ENCODE results near the gene GSG1L.

The GSG1L gene

DNA sequence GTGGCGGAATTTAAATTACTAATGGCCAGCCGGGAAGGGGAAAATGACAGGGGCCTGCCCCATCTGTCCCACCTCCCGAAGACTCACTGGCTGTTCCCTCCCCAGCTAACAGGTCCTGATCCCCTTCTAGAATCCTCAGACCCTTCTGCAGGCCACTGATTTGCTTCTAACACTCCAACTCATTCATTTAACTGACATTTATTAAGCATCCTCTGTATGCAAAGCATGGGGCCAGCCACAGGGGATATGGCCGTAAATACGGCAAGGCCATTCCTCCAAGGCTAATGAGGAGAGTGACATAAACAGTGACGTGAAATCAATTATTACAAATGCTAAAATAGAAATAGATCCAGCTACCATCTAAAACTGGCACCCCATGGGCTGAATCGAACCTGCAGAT lies 195.3 kb downstream of the GSG1L start:
- no peak overlapping the region for H3K27ac ChIP-seq (replicated peaks)
- TF ChIP-seq REST (IDR thresholded peaks at IDR 0.05; ENCODE audit: insufficient replicate concordance, low read depth) (no peak), POLR2AphosphoS5 (IDR thresholded peaks at IDR 0.05; ENCODE audit: low read depth) (no peak), GABPA (IDR thresholded peaks at IDR 0.05; ENCODE audit: low read depth) (no peak), SPI1 (IDR thresholded peaks at IDR 0.05; ENCODE audit: borderline replicate concordance, low read depth) (no peak)
- TF ChIP-seq, protein P1, sequence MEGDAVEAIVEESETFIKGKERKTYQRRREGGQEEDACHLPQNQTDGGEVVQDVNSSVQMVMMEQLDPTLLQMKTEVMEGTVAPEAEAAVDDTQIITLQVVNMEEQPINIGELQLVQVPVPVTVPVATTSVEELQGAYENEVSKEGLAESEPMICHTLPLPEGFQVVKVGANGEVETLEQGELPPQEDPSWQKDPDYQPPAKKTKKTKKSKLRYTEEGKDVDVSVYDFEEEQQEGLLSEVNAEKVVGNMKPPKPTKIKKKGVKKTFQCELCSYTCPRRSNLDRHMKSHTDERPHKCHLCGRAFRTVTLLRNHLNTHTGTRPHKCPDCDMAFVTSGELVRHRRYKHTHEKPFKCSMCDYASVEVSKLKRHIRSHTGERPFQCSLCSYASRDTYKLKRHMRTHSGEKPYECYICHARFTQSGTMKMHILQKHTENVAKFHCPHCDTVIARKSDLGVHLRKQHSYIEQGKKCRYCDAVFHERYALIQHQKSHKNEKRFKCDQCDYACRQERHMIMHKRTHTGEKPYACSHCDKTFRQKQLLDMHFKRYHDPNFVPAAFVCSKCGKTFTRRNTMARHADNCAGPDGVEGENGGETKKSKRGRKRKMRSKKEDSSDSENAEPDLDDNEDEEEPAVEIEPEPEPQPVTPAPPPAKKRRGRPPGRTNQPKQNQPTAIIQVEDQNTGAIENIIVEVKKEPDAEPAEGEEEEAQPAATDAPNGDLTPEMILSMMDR (IDR thresholded peaks at IDR 0.05; ENCODE audit: insufficient read depth, low read length) = no peak
- H3K27me3 ChIP-seq (ENCODE audit: insufficient read depth, poor library complexity, severe bottlenecking) = no peaks in the 10 kb centered on the region
- DNase-seq (ENCODE audit: low read depth in 1 of 2, low spot score in 1 of 2) = no peak
- no peak overlapping the region for H3K4me3 ChIP-seq (replicated peaks; ENCODE audit: insufficient read depth, low read length)

GRCh38 chr16:27867122-27868110 lies 196.1 kb downstream of the GSG1L start:
- H3K27me3 ChIP-seq (ENCODE audit: insufficient read depth, poor library complexity, severe bottlenecking) = no peaks in the 10 kb centered on the region
- TF ChIP-seq, protein P1 (IDR thresholded peaks at IDR 0.05; ENCODE audit: insufficient read depth, low read length) = peak; percentile 45
- no peak for TF ChIP-seq REST (IDR thresholded peaks at IDR 0.05; ENCODE audit: insufficient replicate concordance, low read depth)
- peak; percentile 43 to 74 for DNase-seq (ENCODE audit: low read depth in 1 of 2, low spot score in 1 of 2)
- H3K27ac ChIP-seq (replicated peaks) = no peak overlapping the region
- H3K4me3 ChIP-seq (replicated peaks; ENCODE audit: insufficient read depth, low read length) = no peak overlapping the region

- no peak for DNase-seq (ENCODE audit: low read depth in 1 of 2, low spot score in 1 of 2)
Observed at GRCh38 chr16:27863377-27863776, 200.1 kb downstream of the GSG1L start.

More at GRCh38 chr16:27863377-27863776, 200.1 kb downstream of the GSG1L start:
- no peak for TF ChIP-seq GABPA (IDR thresholded peaks at IDR 0.05; ENCODE audit: low read depth)
- TF ChIP-seq, protein P1 (IDR thresholded peaks at IDR 0.05; ENCODE audit: insufficient read depth, low read length) = no peak
- TF ChIP-seq SPI1 (IDR thresholded peaks at IDR 0.05; ENCODE audit: borderline replicate concordance, low read depth) = no peak
- no peak for TF ChIP-seq REST (IDR thresholded peaks at IDR 0.05; ENCODE audit: insufficient replicate concordance, low read depth)
- no peak for TF ChIP-seq POLR2AphosphoS5 (IDR thresholded peaks at IDR 0.05; ENCODE audit: low read depth)
- H3K4me3 ChIP-seq (replicated peaks; ENCODE audit: insufficient read depth, low read length) = no peak overlapping the region
- no peaks in the 10 kb centered on the region for H3K27me3 ChIP-seq (ENCODE audit: insufficient read depth, poor library complexity, severe bottlenecking)
- H3K27ac ChIP-seq (replicated peaks) = no peak overlapping the region

Data from HL-60 (cell line).